Karpas-422 (cell line): ENCODE measurements around the gene STT3B. TPM values are rescaled to one million over a fixed set of nuclear protein-coding genes. Genes with fewer than 3 reads are reported as not detected.

Experiments used
- DNase-seq: peaks from one replicate; pipeline ENCODE4 v3.0.0-alpha.2; 2015
- H2AFZ ChIP-seq: fragments of 200-600 bp; sonication (generic); 2 replicates; pipeline ENCODE4 v1.6.1; 2014; ENCODE audit warnings: antibody characterized with exemption, low read length, mixed read lengths
- H3K27ac ChIP-seq: fragments of 200-600 bp; sonication (generic); 2 replicates; pipeline ENCODE4 v1.5.1; 2014; ENCODE audit warnings: mild to moderate bottlenecking, low read length, moderate library complexity
- H3K27me3 ChIP-seq: fragments of 200-600 bp; sonication (generic); 2 replicates; pipeline ENCODE4 v1.6.1; 2014; ENCODE audit warnings: low read length, mixed read lengths
- H3K36me3 ChIP-seq: fragments of 200-600 bp; sonication (generic); 2 replicates; pipeline ENCODE4 v1.6.1; 2014; ENCODE audit warnings: low read length, mixed read lengths; ENCODE audit not compliant: insufficient read depth
- H3K4me1 ChIP-seq: fragments of 200-600 bp; sonication (generic); 2 replicates; pipeline ENCODE4 v1.6.1; 2014; ENCODE audit warnings: mild to moderate bottlenecking, low read length, mixed read lengths
- H3K4me2 ChIP-seq: fragments of 200-600 bp; sonication (generic); 2 replicates; pipeline ENCODE4 v1.6.1; 2014; ENCODE audit warnings: low read length, low read depth, mild to moderate bottlenecking; ENCODE audit not compliant: poor library complexity, severe bottlenecking
- H3K4me3 ChIP-seq: fragments of 200-600 bp; sonication (generic); 2 replicates; pipeline ENCODE4 v1.5.1; 2014; ENCODE audit warnings: mild to moderate bottlenecking, antibody characterized with exemption, low read length, mixed read lengths
- H3K79me2 ChIP-seq: fragments of 200-600 bp; sonication (generic); 2 replicates; pipeline ENCODE4 v1.6.1; 2014; ENCODE audit warnings: mild to moderate bottlenecking, low read length, mixed read lengths
- H3K9ac ChIP-seq: fragments of 200-600 bp; sonication (generic); 2 replicates; pipeline ENCODE4 v1.6.0; 2014; ENCODE audit warnings: low read length
- H3K9me2 ChIP-seq: fragments of 200-600 bp; sonication (generic), shearing (Covaris generic); replicated peaks from 2 replicates; pipeline ENCODE4 v1.6.0; 2014; ENCODE audit warnings: mild to moderate bottlenecking, low read length, moderate library complexity; ENCODE audit not compliant: insufficient read depth
- H3K9me3 ChIP-seq: fragments of 300-700, 200-600 bp; sonication (generic); 2 replicates; pipeline ENCODE4 v1.6.1; 2014; ENCODE audit warnings: low read length, mixed read lengths
- H4K20me1 ChIP-seq: fragments of 200-600 bp; sonication (generic); 2 replicates; pipeline ENCODE4 v1.6.1; 2014; ENCODE audit warnings: mild to moderate bottlenecking, antibody characterized with exemption, low read length, low read depth; ENCODE audit not compliant: insufficient read depth
- total RNA-seq: library from RNA; depleted of rRNA; stranded (reverse); fragments of >200 nt; shearing (Covaris generic); gene quantifications from 2 replicates; pipeline ENCODE4 v1.2.3, GENCODE V29; 2014; ENCODE audit warnings: low replicate concordance

The STT3B gene
- total RNA-seq, 1 experiment from 2014 or later, result 198 TPM

- Histone ChIP-seq H3K4me2 (no peak overlapping the region), H3K27me3 (no peaks in the 10 kb centered on the region), H3K9ac (no peak overlapping the region), H3K27ac (no peak overlapping the region), H2AFZ (no peak overlapping the region), H3K4me3 (no peak overlapping the region), H4K20me1 (no peaks in the 10 kb centered on the region), H3K9me2 (no peaks in the 10 kb centered on the region), H3K36me3 (peaks cover 53% of the 10 kb centered on the region; the same call in 1 of the 2 replicates), H3K9me3 (no peaks in the 10 kb centered on the region), H3K79me2 (peaks cover 16% of the 10 kb centered on the region), H3K4me1 (peaks cover 7% of the 10 kb centered on the region)
- DNase-seq, result no peak
Observed at GRCh38 chr3:31668242-31668641, 135.5 kb downstream of the STT3B start.

DNA sequence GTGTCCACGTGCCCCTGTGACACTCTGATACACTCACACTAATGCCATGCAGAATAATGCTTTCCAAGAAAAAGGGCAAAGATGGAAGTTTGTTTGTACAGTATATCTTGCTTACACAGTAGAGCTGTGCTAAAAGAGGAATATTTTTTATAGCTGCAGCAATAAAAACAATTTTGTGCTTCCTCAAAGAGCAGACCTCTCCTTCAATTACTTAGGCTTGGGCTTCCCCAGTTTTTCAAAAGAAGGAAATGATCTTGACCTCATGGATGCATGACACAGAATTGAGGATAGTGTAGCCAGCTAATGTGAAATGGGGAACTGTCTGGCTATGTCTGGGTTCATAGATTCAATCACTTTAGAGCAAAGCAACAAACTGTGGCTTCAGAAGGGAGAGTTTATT is 137.4 kb downstream of the STT3B start:
- no peaks in the 10 kb centered on the region for H3K9me2 ChIP-seq
- H3K27me3 ChIP-seq, result no peaks in the 10 kb centered on the region
- H3K36me3 ChIP-seq, result peaks cover 48% of the 10 kb centered on the region; the same call in 1 of the 2 replicates
- H3K27ac ChIP-seq, result no peak overlapping the region
- H3K9ac ChIP-seq, result no peak overlapping the region
- H4K20me1 ChIP-seq, result no peaks in the 10 kb centered on the region
- H3K9me3 ChIP-seq, result no peaks in the 10 kb centered on the region
- no peak for DNase-seq
- H2AFZ ChIP-seq, result no peak overlapping the region
- H3K4me1 ChIP-seq, result no peaks in the 10 kb centered on the region
- no peak overlapping the region for H3K4me3 ChIP-seq
- peaks cover 23% of the 10 kb centered on the region for H3K79me2 ChIP-seq
- H3K4me2 ChIP-seq, result no peak overlapping the region

GRCh38 chr3:31670722-31671121 is 138.0 kb downstream of the STT3B start:
- no peaks in the 10 kb centered on the region for H4K20me1 ChIP-seq
- no peaks in the 10 kb centered on the region for H3K9me2 ChIP-seq
- peaks cover 48% of the 10 kb centered on the region; the same call in 1 of the 2 replicates for H3K36me3 ChIP-seq
- no peak overlapping the region for H3K27ac ChIP-seq
- H3K9ac ChIP-seq, result no peak overlapping the region
- H3K4me3 ChIP-seq, result no peak overlapping the region
- DNase-seq, result no peak
- no peaks in the 10 kb centered on the region for H3K27me3 ChIP-seq
- H2AFZ ChIP-seq, result no peak overlapping the region
- no peaks in the 10 kb centered on the region for H3K4me1 ChIP-seq
- no peaks in the 10 kb centered on the region for H3K9me3 ChIP-seq
- H3K4me2 ChIP-seq, result no peak overlapping the region
- peaks cover 25% of the 10 kb centered on the region for H3K79me2 ChIP-seq

- Histone ChIP-seq H3K4me2 (no peak overlapping the region), H3K9me2 (no peaks in the 10 kb centered on the region), H3K9me3 (no peaks in the 10 kb centered on the region), H3K36me3 (peaks cover 48% of the 10 kb centered on the region; the same call in 1 of the 2 replicates), H3K27me3 (no peaks in the 10 kb centered on the region), H3K79me2 (peaks cover 27% of the 10 kb centered on the region), H4K20me1 (no peaks in the 10 kb centered on the region), H3K27ac (no peak overlapping the region), H3K9ac (no peak overlapping the region), H2AFZ (no peak overlapping the region), H3K4me1 (no peaks in the 10 kb centered on the region), H3K4me3 (no peak overlapping the region)
- DNase-seq, result no peak
Observed at GRCh38 chr3:31671451-31671850, 138.7 kb downstream of the STT3B start.

DNA sequence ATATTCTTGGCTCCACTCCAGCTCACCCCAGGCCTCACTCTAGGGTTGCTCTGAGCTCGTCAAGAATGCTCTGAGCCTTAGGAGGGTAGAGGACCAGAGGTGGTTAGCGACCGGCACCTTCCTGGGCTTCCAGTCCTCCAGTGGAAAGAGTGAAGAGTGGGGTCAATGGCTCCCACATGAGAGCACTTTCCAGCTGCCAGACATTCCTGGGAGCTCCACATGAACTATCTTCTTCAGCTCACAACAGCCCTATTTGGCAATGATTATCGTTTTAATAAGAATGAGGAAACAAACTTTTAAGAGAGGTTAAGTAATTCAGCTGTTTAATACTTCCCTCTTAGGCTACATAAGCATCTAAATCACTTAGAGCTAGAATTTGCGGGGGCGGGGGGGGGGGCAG is 139.3 kb downstream of the STT3B start:
- H3K79me2 ChIP-seq, result peaks cover 27% of the 10 kb centered on the region
- no peak for DNase-seq

DNA sequence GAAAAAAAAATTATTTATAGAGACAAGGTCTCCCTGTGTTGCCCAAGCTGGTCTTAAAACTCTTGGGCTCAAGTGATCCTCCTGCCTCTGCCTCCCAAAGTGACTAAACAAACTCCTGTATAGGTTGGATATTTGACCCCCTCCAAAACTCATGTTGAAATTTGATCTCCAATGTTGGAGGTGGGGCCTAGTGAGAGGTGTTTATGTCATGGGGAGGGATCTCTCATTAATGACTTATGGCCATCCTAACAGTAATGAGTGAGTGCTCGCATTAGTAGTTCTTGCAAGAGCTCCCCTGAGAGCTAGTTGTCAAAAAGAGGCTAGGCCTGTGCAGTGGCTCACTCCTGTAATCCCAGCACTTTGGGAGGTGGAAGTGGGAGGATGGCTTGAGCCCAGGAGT is 141.2 kb downstream of the STT3B start:
- Histone ChIP-seq H3K79me2 (peaks cover 29% of the 10 kb centered on the region), H3K4me2 (no peak overlapping the region), H4K20me1 (no peaks in the 10 kb centered on the region), H3K9me2 (no peaks in the 10 kb centered on the region), H3K9ac (no peak overlapping the region), H3K27me3 (no peaks in the 10 kb centered on the region), H3K36me3 (peaks cover 33% of the 10 kb centered on the region; the same call in 1 of the 2 replicates), H3K27ac (no peak overlapping the region), H3K4me3 (no peak overlapping the region), H3K4me1 (no peaks in the 10 kb centered on the region), H2AFZ (no peak overlapping the region), H3K9me3 (no peaks in the 10 kb centered on the region)
- DNase-seq, result no peak

More for the DNA sequence above, 139.3 kb downstream of the STT3B start:
- H3K27me3 ChIP-seq, result no peaks in the 10 kb centered on the region
- no peaks in the 10 kb centered on the region for H3K4me1 ChIP-seq
- no peaks in the 10 kb centered on the region for H3K9me3 ChIP-seq
- H2AFZ ChIP-seq, result no peak overlapping the region
- H3K27ac ChIP-seq, result no peak overlapping the region
- no peak overlapping the region for H3K9ac ChIP-seq
- H3K4me3 ChIP-seq, result no peak overlapping the region
- H3K9me2 ChIP-seq, result no peaks in the 10 kb centered on the region
- no peak overlapping the region for H3K4me2 ChIP-seq
- peaks cover 46% of the 10 kb centered on the region; the same call in 1 of the 2 replicates for H3K36me3 ChIP-seq
- H4K20me1 ChIP-seq, result no peaks in the 10 kb centered on the region

- Histone ChIP-seq H3K9ac (no peak overlapping the region), H3K4me1 (no peaks in the 10 kb centered on the region), H3K9me3 (no peaks in the 10 kb centered on the region), H3K27me3 (no peaks in the 10 kb centered on the region), H3K9me2 (no peaks in the 10 kb centered on the region), H4K20me1 (no peaks in the 10 kb centered on the region), H3K4me2 (no peak overlapping the region), H3K27ac (no peak overlapping the region), H3K36me3 (peaks cover 15% of the 10 kb centered on the region; the same call in 1 of the 2 replicates), H2AFZ (no peak overlapping the region), H3K79me2 (peaks cover 39% of the 10 kb centered on the region), H3K4me3 (no peak overlapping the region)
- DNase-seq, result no peak
Observed at GRCh38 chr3:31676556-31676955, 143.8 kb downstream of the STT3B start.

- no peak for DNase-seq
- Histone ChIP-seq H2AFZ (no peak overlapping the region), H3K36me3 (peaks cover 29% of the 10 kb centered on the region), H3K27me3 (no peaks in the 10 kb centered on the region), H3K4me1 (no peaks in the 10 kb centered on the region), H4K20me1 (no peaks in the 10 kb centered on the region), H3K79me2 (peaks cover 26% of the 10 kb centered on the region), H3K4me2 (no peak overlapping the region), H3K4me3 (no peak overlapping the region), H3K9me2 (no peaks in the 10 kb centered on the region), H3K9ac (no peak overlapping the region), H3K27ac (no peak overlapping the region), H3K9me3 (no peaks in the 10 kb centered on the region)
Observed at GRCh38 chr3:31680072-31680870, 147.5 kb downstream of the STT3B start.
